Activated B cell treated with CpG ODN at 0.5 μM for 24 hours (primary cell): ENCODE measurements around the gene NELFA. TPM values are rescaled to one million over a fixed set of nuclear protein-coding genes. Genes with fewer than 3 reads are reported as not detected.
"Not testable (repeated sequence)": the region's sequence is repeated elsewhere in the genome, so short reads cannot be mapped to it uniquely, and the experiment has no call there.

Experiments
- ATAC-seq: fragments of 200-7000 bp; cut with Tn5 transposase; one replicate; pipeline ENCODE4 v1.10.0; 2021; ENCODE audit warnings: low read depth, mild to moderate bottlenecking, moderate library complexity
- CTCF ChIA-PET: fragments of 350-600 bp; sonication (Branson Sonifier 250); formaldehyde crosslinking; loops from one replicate; lab custom pipeline; 2021; ENCODE audit warnings: antibody characterized with exemption; lab: Charles Lee
- POLR2A ChIA-PET: fragments of 350-600 bp; sonication (Branson Sonifier 250); formaldehyde crosslinking; loops from one replicate; lab custom pipeline; 2021; ENCODE audit warnings: antibody characterized with exemption; lab: Charles Lee
- DNase-seq: peaks from one replicate; pipeline ENCODE4 v3.0.0; 2022
- H3K27ac Mint-ChIP-seq: one replicate; pipeline ENCODE4 v1.8.0; 2020; ENCODE audit warnings: mixed read lengths
- H3K27me3 Mint-ChIP-seq: one replicate; pipeline ENCODE4 v1.8.0; 2021; ENCODE audit warnings: mixed read lengths
- H3K36me3 Mint-ChIP-seq: one replicate; pipeline ENCODE4 v1.8.0; 2021; ENCODE audit warnings: low read depth, mixed read lengths
- H3K4me1 Mint-ChIP-seq: one replicate; pipeline ENCODE4 v1.8.0; 2021; ENCODE audit warnings: mixed read lengths
- H3K4me3 Mint-ChIP-seq: one replicate; pipeline ENCODE4 v1.8.0; 2020; ENCODE audit warnings: mild to moderate bottlenecking, mixed read lengths
- H3K9me3 Mint-ChIP-seq: one replicate; pipeline ENCODE4 v1.8.0; 2020; ENCODE audit warnings: mixed read lengths
- CTCF ChIP-seq: fragments of 200-600 bp; IDR thresholded peaks from one replicate; pipeline ENCODE4 v1.8.0; 2022; ENCODE audit warnings: antibody characterized with exemption, mild to moderate bottlenecking
- intact Hi-C: fragments of 100-400 bp; cut with micrococcal nuclease; formaldehyde crosslinking; loops from one replicate; pipeline ENCODE4 v1.15.1; 2024
- total RNA-seq: library from RNA; stranded (reverse); gene quantifications from 2 replicates; pipeline ENCODE4 v1.2.3, GENCODE V29; 2022

NELFA gene
- total RNA-seq, 1 donor from 2014 or later: 49.9 TPM

GRCh38 chr4:2040391-2041238 is 31.8 kb upstream of the NELFA start:
- Mint-ChIP-seq H3K27ac (no peak overlapping the region), H3K27me3 (peaks cover 17% of the 10 kb centered on the region), H3K4me1 (peaks cover 9% of the 10 kb centered on the region), H3K9me3 (no peaks in the 10 kb centered on the region), H3K36me3 (no peaks in the 10 kb centered on the region), H3K4me3 (peak overlapping the region; percentile 71)
- CTCF ChIA-PET: no interaction called here
- intact Hi-C loops: loop anchor here (1.0 to 5.0 kb wide), 3 partner anchors 18 to 377 kb away; partner anchors contain the start of genes CFAP99, LETM1, NAT8L and ZFYVE28
- POLR2A ChIA-PET: no interaction called here
- TF ChIP-seq CTCF: no peak
- ATAC-seq: no peak
- no peak for DNase-seq

- DNase-seq: no peak
- CTCF ChIA-PET: no interaction called here
- peaks cover 7% of the 10 kb centered on the region for H3K4me1 Mint-ChIP-seq
- no peak for ATAC-seq
- intact Hi-C loops: no loop called here
- H3K27ac Mint-ChIP-seq: no peak overlapping the region
- POLR2A ChIA-PET: no interaction called here
- TF ChIP-seq CTCF: no peak
- no peaks in the 10 kb centered on the region for H3K36me3 Mint-ChIP-seq
- no peaks in the 10 kb centered on the region for H3K9me3 Mint-ChIP-seq
- H3K4me3 Mint-ChIP-seq: no peak overlapping the region
- peaks cover 34% of the 10 kb centered on the region for H3K27me3 Mint-ChIP-seq
Measured at GRCh38 chr4:2036866-2037265, 28.1 kb upstream of the NELFA start.

GRCh38 chr4:2036327-2036726 is 27.6 kb upstream of the NELFA start:
- intact Hi-C loops: no loop called here
- Mint-ChIP-seq H3K4me3 (no peak overlapping the region), H3K4me1 (peaks cover 5% of the 10 kb centered on the region), H3K36me3 (no peaks in the 10 kb centered on the region), H3K27me3 (peaks cover 34% of the 10 kb centered on the region), H3K9me3 (no peaks in the 10 kb centered on the region), H3K27ac (no peak overlapping the region)
- CTCF ChIA-PET: no interaction called here
- no peak for TF ChIP-seq CTCF
- no peak for ATAC-seq
- POLR2A ChIA-PET: no interaction called here
- DNase-seq: no peak

- peaks cover 45% of the 10 kb centered on the region for H3K27me3 Mint-ChIP-seq
- H3K36me3 Mint-ChIP-seq, CTCF ChIA-PET, DNase-seq, H3K9me3 Mint-ChIP-seq, intact Hi-C loops, H3K4me1 Mint-ChIP-seq, POLR2A ChIA-PET, H3K4me3 Mint-ChIP-seq, H3K27ac Mint-ChIP-seq, ATAC-seq: not testable (repeated sequence)
Measured at GRCh38 chr4:2031161-2031560, 22.4 kb upstream of the NELFA start.

GRCh38 chr4:2027120-2027519 is 18.3 kb upstream of the NELFA start:
- H3K27ac Mint-ChIP-seq, H3K36me3 Mint-ChIP-seq, CTCF ChIA-PET, H3K4me1 Mint-ChIP-seq, H3K4me3 Mint-ChIP-seq, ATAC-seq, intact Hi-C loops, POLR2A ChIA-PET, DNase-seq: not testable (repeated sequence)
- H3K27me3 Mint-ChIP-seq: peaks cover 49% of the 10 kb centered on the region
- H3K9me3 Mint-ChIP-seq: peaks cover 12% of the 10 kb centered on the region

GRCh38 chr4:2025817-2026216 is 17.0 kb upstream of the NELFA start:
- Mint-ChIP-seq H3K4me1 (no peaks in the 10 kb centered on the region), H3K27me3 (peaks cover 53% of the 10 kb centered on the region), H3K9me3 (peaks cover 12% of the 10 kb centered on the region), H3K27ac (no peak overlapping the region), H3K4me3 (no peak overlapping the region), H3K36me3 (no peaks in the 10 kb centered on the region)
- ATAC-seq: no peak
- intact Hi-C loops: no loop called here
- no peak for TF ChIP-seq CTCF
- no peak for DNase-seq
- ChIA-PET CTCF (no interaction called here), POLR2A (no interaction called here)
